Endothelial cell of umbilical vein (primary cell): Measurements from ENCODE around the gene MIOS. TPM values are rescaled to one million over a fixed set of nuclear protein-coding genes. Genes with fewer than 3 reads are reported as not detected.

Experiments used
- BruUV-seq: library from RNA; stranded (reverse); fragments of 400-500 nt; replicated peaks from 2 replicates; lab custom pipeline; 2021; lab: Mats Ljungman, UMichigan
- CTCF ChIA-PET: fragments of 300-600, 350-600 bp; sonication (Branson Sonifier 250); formaldehyde crosslinking; loops from one replicate; lab custom pipeline; 2021; ENCODE audit warnings: antibody characterized with exemption, inconsistent platforms; lab: Charles Lee
- POLR2A ChIA-PET: fragments of 300-600, 350-600 bp; sonication (Branson Sonifier 250); formaldehyde crosslinking; loops from one replicate; lab custom pipeline; 2021; ENCODE audit warnings: antibody characterized with exemption, inconsistent platforms; lab: Charles Lee
- DNase-seq: peaks from one replicate; pipeline ENCODE4 v3.0.0-alpha.2; 2011; ENCODE audit warnings: low read depth, low spot score
- FAIRE-seq: peaks from 2 replicates; lab custom pipeline; 2011; peaks lifted over from hg19 to GRCh38; lab: Jason Lieb, UNC
- H2AFZ ChIP-seq: 2 replicates; pipeline ENCODE4 v1.6.0; 2012; ENCODE audit warnings: low read depth, low read length, control low read depth, inconsistent platforms
- H3K27ac ChIP-seq: 2 replicates; pipeline ENCODE4 v1.5.1; 2011; ENCODE audit warnings: low read depth, mild to moderate bottlenecking, control low read depth, low read length, moderate library complexity; ENCODE audit not compliant: insufficient read depth
- H3K27me3 ChIP-seq, 2 experiments: 2 replicates each; pipeline versions ENCODE4 v1.6.0 to v1.6.1; 2011; ENCODE audit warnings: low read length in 2 of 2, mixed read lengths in 1 of 2; ENCODE audit not compliant: control insufficient read depth in 2 of 2, insufficient read depth in 2 of 2
- H3K36me3 ChIP-seq, 2 experiments: 2 replicates in 1 of 2; 3 replicates in 1 of 2; pipeline ENCODE4 v1.5.1; 2011; ENCODE audit warnings: low read length in 2 of 2, mild to moderate bottlenecking in 1 of 2, moderate library complexity in 1 of 2; ENCODE audit not compliant: control insufficient read depth in 2 of 2, insufficient read depth in 2 of 2; ENCODE audit errors: extremely low read depth in 1 of 2
- H3K4me1 ChIP-seq: 3 replicates; pipeline ENCODE4 v1.5.1; 2011; ENCODE audit warnings: mild to moderate bottlenecking, low read length; ENCODE audit not compliant: control insufficient read depth, insufficient read depth; ENCODE audit errors: extremely low read depth
- H3K4me2 ChIP-seq: 2 replicates; pipeline ENCODE4 v1.6.1; 2011; ENCODE audit warnings: low read length, control low read depth, mixed read lengths; ENCODE audit not compliant: insufficient read depth
- H3K4me3 ChIP-seq, 3 experiments: fragments of 200-600 bp in 1 of 3; sonication (generic), shearing (Covaris generic) in 1 of 3; replicated peaks in 1 of 3; 2 replicates each; pipeline ENCODE4 v1.5.1; 2011 to 2016; ENCODE audit warnings: control low read depth in 3 of 3, low read length in 3 of 3, mild to moderate bottlenecking in 2 of 3, inconsistent platforms in 1 of 3, low read depth in 1 of 3, moderate library complexity in 1 of 3; ENCODE audit not compliant: insufficient read depth in 1 of 3
- H3K79me2 ChIP-seq: 2 replicates; pipeline ENCODE4 v1.6.0; 2012; ENCODE audit warnings: low read length, inconsistent platforms; ENCODE audit not compliant: control insufficient read depth, insufficient read depth
- H3K9ac ChIP-seq: replicated peaks from 2 replicates; pipeline ENCODE3; 2011; ENCODE audit warnings: low read length, control low read depth; ENCODE audit not compliant: insufficient read depth; ENCODE audit errors: extremely low read depth
- H3K9me1 ChIP-seq: replicated peaks from 3 replicates; pipeline ENCODE4 v1.6.0; 2011; ENCODE audit warnings: mild to moderate bottlenecking, low read length; ENCODE audit not compliant: control insufficient read depth, insufficient read depth; ENCODE audit errors: extremely low read depth
- H3K9me3 ChIP-seq: replicated peaks from 2 replicates; pipeline ENCODE4 v1.5.1; 2012; ENCODE audit warnings: low read length, inconsistent platforms; ENCODE audit not compliant: control insufficient read depth, insufficient read depth
- H4K20me1 ChIP-seq: replicated peaks from 2 replicates; pipeline ENCODE3; 2011; ENCODE audit warnings: mild to moderate bottlenecking, low read length; ENCODE audit not compliant: control insufficient read depth, insufficient read depth; ENCODE audit errors: extremely low read depth
- CTCF ChIP-seq, 2 donors: IDR thresholded peaks; 1 replicate in 1 of 2; 2 replicates in 1 of 2; pipeline ENCODE4 v1.5.1; 2011; ENCODE audit warnings: low read length in 2 of 2, mild to moderate bottlenecking in 2 of 2, moderate library complexity in 2 of 2, control low read depth in 1 of 2, inconsistent platforms in 1 of 2, low read depth in 1 of 2; ENCODE audit not compliant: insufficient read depth in 1 of 2; ENCODE audit errors: extremely low read depth in 1 of 2
- EZH2 ChIP-seq: IDR thresholded peaks from 2 replicates; pipeline ENCODE4 v1.6.1; 2012; ENCODE audit warnings: borderline replicate concordance, low read depth, mild to moderate bottlenecking, moderate library complexity, low read length, inconsistent platforms; ENCODE audit not compliant: severe bottlenecking
- FOS ChIP-seq: IDR thresholded peaks from 2 replicates; pipeline ENCODE4 v1.6.1; 2011; ENCODE audit warnings: mild to moderate bottlenecking, low read length, moderate library complexity, borderline replicate concordance; ENCODE audit not compliant: insufficient read depth
- GATA2 ChIP-seq: IDR thresholded peaks from 2 replicates; pipeline ENCODE4 v1.7.0; 2011; ENCODE audit warnings: low read depth, mild to moderate bottlenecking, moderate library complexity, mixed read lengths, low read length; ENCODE audit not compliant: insufficient read length, insufficient read depth
- JUN ChIP-seq: IDR thresholded peaks from 2 replicates; pipeline ENCODE4 v1.6.1; 2011; ENCODE audit warnings: borderline replicate concordance, low read depth; ENCODE audit not compliant: insufficient read length, insufficient read depth
- MYC ChIP-seq: IDR thresholded peaks from one replicate; pipeline ENCODE4 v1.6.1; 2011; ENCODE audit warnings: mild to moderate bottlenecking, low read depth, low read length
- POLR2A ChIP-seq: IDR thresholded peaks from 2 replicates; pipeline ENCODE4 v1.6.1; 2012; ENCODE audit warnings: low read depth, mild to moderate bottlenecking, control low read depth, low read length
- POLR2AphosphoS5 ChIP-seq: IDR thresholded peaks from 2 replicates; pipeline ENCODE4 v1.6.1; 2012; ENCODE audit warnings: low read depth, mild to moderate bottlenecking, control low read depth, low read length, moderate library complexity; ENCODE audit not compliant: insufficient read depth
- dilution Hi-C: fragments of 300-500 bp; cut with MboI; formaldehyde crosslinking; loops from one replicate; pipeline ENCODE4 v1.15.0; 2019; ENCODE audit warnings: low sequenced_read_pairs; ENCODE audit not compliant: extremely low pct_ligation_motif_present
- intact Hi-C: fragments of 100-400 bp; cut with micrococcal nuclease; formaldehyde crosslinking; loops from one replicate; pipeline ENCODE4 v1.10.0; 2022
- polyA plus RNA-seq, 4 experiments: library from polyadenylated mRNA; depleted of rRNA in 3 of 4; stranded (reverse) in 3 of 4; unstranded in 1 of 4; fragments of >200 nt; gene quantifications; 2 replicates each; pipeline versions ENCODE4 v1.2.1 to v1.2.3, GENCODE V29; 2011 to 2012; ENCODE audit warnings: missing spikeins in 1 of 4
- total RNA-seq: library from RNA; stranded (reverse); gene quantifications from 2 replicates; pipeline ENCODE4 v1.2.3, GENCODE V29; 2021
- TF ChIP-seq, protein P1 (sequence below): IDR thresholded peaks from 2 replicates; pipeline ENCODE4 v1.6.1; 2011; ENCODE audit not compliant: insufficient read depth, insufficient read length

The MIOS gene
- total and polyA plus RNA-seq, 2 donors (not counting 3 experiments of a cell fraction or from before 2014, with no cell fraction given), result 8.5 to 16.8 TPM

GRCh38 chr7:7583731-7584130 lies 17.0 kb downstream of the MIOS start:
- Histone ChIP-seq H3K9me3 (no peaks in the 10 kb centered on the region), H3K9me1 (no peaks in the 10 kb centered on the region), H3K4me2 (no peak overlapping the region), H3K4me1 (peaks cover 4% of the 10 kb centered on the region), H3K4me3 (no peak overlapping the region), H3K9ac (no peak overlapping the region), H4K20me1 (no peaks in the 10 kb centered on the region), H2AFZ (no peak overlapping the region), H3K27ac (no peak overlapping the region), H3K79me2 (no peaks in the 10 kb centered on the region), H3K27me3 (no peaks in the 10 kb centered on the region), H3K36me3 (no peaks in the 10 kb centered on the region)
- dilution Hi-C loops, result no loop called here
- FAIRE-seq (no peak), DNase-seq (no peak)
- TF ChIP-seq, protein P1, sequence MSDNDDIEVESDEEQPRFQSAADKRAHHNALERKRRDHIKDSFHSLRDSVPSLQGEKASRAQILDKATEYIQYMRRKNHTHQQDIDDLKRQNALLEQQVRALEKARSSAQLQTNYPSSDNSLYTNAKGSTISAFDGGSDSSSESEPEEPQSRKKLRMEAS, result no peak
- TF ChIP-seq GATA2 (no peak), FOS (no peak), EZH2 (no peak), POLR2AphosphoS5 (no peak), CTCF (IDR thresholded peaks at IDR 0.05; ENCODE audit: extremely low read depth in 1 of 2, insufficient read depth in 1 of 2, low read depth in 1 of 2, low read length in 2 of 2) (no peak), POLR2A (no peak), JUN (no peak), MYC (no peak)
- BruUV-seq, result no TSS peak
- ChIA-PET POLR2A (no interaction called here), CTCF (interaction anchor here (1.2 to 1.4 kb wide), 2 partner anchors 98 to 712 kb away, joined by 4 to 5 read pairs; no protein-coding TSS in a partner anchor)
- intact Hi-C loops, result no loop called here
